NOMO-1 (cell line): ENCODE data around the gene HMCN2.

Experiments
- DNase-seq, 2 experiments: peaks; one replicate each; lab custom pipeline; 2025; ENCODE audit not compliant: unreplicated experiment in 2 of 2; lab: John Stamatoyannopoulos, UW

The HMCN2 gene

GRCh38 chr9:130288926-130289690 is 23.5 kb downstream of the HMCN2 start:
- no peak for DNase-seq

- DNase-seq, result no peak
Measured at GRCh38 chr9:130289711-130290241, 24.2 kb downstream of the HMCN2 start.

DNA sequence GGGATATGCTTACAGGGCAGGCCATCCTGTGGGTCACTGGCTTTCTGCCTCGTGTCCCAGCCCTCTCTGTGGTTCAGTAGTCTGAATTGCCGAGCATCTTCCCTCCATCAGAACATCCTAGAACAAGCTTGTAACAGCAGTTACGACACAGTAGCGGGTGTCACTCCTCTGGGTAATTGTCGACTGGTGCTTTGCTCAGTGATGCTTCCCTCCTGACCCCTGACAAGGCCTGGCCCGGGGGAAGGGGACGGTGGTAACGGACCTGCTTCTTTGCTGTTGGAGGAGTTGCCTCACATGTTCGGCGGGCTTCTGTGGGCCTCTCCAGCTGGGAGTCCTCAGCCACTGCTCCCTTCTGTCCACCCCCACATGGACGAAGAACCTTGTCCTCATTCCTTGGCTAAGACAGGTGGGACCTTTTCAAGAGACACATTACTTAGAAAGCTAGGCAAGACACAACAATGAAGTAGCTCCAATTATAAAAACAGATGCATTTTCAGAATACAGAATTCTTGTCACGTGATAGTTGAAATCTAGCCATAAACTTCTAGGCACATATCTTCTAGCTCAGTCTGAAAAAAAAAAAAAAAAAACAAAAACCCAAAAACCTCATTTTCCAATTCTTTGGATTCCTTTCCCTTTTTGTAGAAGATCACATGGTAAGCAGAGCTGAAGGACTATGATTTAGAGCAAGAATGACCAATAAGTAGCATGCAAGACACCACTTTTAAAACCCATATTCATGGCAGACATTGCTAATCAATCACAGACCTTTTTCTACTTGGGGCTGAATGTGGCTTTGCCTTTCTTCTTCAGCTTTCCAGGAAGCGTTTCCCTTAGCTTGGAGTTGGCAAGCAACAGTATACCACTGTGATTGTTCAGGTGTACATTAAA is 25.0 kb downstream of the HMCN2 start:
- no peak for DNase-seq

GRCh38 chr9:130291474-130291873 is 25.9 kb downstream of the HMCN2 start:
- DNase-seq, result no peak

- no peak for DNase-seq
Measured at GRCh38 chr9:130292106-130292505, 26.5 kb downstream of the HMCN2 start.

DNA sequence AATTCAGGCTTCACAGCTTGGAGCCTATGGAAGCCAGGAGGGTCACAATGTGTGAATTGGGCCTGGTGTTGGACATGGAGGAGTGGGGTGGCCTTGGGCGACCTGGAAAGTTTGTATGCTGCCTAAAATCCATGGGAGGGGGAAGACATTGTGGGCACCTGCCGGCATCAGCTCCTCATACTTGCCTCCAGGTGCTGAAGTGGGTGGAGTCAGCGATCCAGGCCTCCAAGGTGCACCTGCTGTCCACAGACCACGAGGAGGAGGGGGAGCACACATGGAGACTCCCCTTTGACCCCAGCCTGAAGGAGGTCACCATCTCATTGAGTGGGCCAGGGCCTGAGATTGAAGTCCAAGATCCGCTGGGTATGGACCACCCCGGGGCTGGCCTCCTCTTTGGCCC is 29.1 kb downstream of the HMCN2 start:
- no peak for DNase-seq

DNA sequence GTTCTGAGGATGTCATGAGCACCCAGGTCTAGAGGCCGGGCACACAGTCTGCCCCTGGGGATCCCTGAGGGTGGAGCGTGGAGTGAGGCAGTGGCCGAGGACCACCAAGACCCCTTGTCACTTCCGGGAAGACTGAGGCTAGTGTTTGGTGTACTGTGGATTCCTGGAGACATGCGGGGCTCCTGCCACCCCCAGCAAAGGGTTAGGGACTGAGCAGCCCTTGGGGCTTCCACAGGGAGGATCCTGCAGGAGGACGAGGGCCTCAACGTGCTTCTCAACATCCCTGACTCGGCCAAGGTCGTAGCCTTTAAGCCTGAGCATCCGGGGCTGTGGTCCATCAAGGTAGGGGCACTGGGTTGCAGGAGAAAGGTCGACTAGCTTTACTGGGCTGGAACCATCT is 29.9 kb downstream of the HMCN2 start:
- no peak for DNase-seq

DNA sequence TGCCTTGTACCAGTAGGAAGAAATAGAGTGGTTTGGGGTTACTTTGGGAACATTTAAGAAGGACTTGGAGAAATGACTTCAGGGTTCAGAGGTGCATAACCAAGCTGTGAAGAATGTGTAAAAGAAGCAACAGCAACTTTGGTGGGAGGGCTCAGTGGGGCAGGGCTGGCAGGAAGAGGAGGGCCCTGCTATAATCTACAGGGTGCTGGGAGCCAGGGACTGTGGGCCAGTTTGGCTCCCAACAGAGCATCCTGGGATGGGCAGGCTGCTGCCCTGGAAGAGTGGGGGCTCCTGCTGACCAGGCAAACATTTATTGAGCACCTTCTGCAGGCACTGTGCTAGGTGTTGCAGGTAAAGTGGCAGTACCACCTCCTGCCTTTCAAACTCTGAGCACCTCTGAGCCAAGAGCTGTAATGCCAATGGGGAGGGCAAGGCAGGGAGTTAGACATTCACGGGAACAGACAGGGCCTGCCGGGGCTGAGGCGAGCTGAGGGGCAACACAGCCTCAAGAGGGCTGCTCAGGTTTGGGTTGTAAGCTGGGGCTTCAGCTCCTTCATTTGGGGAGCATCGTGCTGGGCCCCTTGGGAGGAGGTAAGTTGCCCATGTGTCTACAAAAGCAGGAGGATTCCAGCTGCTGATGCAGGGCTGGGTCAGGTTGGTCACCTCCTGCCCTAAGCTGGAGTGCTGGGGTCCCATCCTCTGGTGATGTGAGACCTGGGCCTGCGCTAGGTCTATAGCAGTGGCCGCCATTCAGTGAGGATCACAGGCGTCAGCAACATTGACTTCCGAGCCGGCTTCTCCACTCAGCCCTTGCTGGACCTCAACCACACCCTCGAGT is 30.6 kb downstream of the HMCN2 start:
- DNase-seq, result no peak

DNA sequence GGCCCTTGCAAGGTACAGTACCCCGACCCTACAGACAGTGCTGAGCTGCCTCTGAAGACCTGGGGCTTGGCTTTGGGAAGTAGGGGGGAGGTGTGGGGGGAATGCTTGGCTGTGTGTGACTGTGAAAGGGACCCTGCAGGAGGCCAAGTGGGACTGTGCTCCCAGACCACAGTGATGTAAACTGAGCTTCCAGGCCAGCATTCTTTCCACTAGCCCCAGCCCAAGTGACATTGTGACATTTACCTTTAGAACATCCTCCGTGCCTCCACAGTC is 31.2 kb downstream of the HMCN2 start:
- DNase-seq, result no peak

DNA sequence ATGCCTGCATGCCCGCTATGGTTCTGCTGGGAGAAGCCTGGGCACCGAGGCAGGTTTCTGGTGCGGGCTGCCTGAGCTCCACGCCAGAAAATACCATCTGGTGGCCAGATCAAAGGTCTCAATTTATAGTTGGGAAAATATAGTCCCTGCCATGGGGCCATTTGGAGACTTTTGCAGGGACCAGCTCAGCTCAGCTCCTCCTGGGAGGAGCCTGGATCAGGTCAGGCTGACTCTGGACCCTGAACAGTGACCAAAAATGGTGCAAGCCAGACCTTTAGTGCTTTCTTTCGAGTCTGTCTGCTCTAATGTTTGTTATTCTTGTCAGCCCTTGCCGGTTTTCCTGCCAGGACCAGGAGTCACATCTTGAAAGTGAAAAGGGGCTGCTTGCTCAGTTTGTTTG is 31.8 kb downstream of the HMCN2 start:
- DNase-seq, result no peak

- DNase-seq, result peak in 1 of 2 experiments; percentile 8
Measured at GRCh38 chr9:130298662-130299279, 33.2 kb downstream of the HMCN2 start.

DNA sequence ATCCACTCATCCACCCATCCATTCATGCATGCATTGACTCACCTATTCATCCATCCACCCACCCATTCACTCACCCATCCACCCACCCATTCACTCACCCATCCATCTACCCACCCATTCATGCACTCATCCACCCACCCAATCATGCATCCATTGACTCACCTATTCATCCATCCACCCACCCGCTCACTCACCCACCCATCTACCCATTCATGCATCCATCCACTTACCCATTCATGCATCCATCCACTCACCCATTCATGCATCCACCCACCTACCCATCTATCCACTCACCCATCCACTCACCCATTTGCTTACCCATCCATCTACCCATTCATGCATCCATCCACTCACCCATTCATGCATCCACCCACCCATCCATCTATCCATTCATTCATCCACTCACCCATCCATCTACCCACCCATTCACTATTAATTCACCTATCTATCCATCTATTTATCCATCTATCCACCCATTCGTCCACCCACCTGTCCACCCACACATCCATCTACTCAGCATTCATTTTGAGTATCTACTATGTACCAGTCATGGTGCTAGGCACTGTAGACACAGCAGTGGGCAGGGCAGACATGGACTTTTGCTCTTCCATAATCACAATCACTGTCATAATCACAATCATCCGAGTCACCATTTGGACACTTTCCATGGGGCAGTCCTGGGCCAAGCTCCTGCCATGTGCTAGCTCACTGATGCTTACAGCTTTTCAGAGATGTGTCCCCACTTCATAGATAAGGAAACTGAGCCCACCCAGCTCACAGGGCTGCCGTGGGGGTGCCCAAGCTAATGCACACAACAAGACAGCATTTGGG is 34.4 kb downstream of the HMCN2 start:
- DNase-seq, result no peak

DNA sequence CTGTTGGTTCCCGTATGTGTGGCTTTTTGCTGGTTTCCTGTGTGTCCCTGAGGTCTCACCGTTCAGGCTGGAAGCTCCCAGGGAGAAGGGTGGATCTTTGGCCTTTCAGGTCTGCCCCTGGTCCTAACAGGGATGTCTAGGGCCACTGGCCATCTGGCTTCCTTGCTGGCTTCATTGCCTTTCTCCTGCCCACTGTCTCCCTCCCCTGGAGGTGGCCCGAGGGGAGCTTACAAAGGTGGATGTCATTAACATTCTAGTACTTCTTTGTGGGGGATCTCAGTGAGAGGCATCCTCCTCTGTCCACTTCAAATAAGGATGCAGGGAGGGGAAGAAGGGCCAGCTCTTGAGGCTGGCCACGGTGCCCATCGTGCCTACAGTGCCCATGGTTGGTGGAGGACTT is 35.2 kb downstream of the HMCN2 start:
- DNase-seq, result no peak

GRCh38 chr9:130301483-130302286 is 36.1 kb downstream of the HMCN2 start:
- no peak for DNase-seq

- no peak for DNase-seq
Measured at GRCh38 chr9:130302785-130303612, 37.4 kb downstream of the HMCN2 start.

GRCh38 chr9:130303613-130304055 is 38.1 kb downstream of the HMCN2 start:
- no peak for DNase-seq

GRCh38 chr9:130304116-130304515 is 38.6 kb downstream of the HMCN2 start:
- no peak for DNase-seq

- no peak for DNase-seq
Measured at GRCh38 chr9:130304643-130305042, 39.1 kb downstream of the HMCN2 start.
